HG02642 (cell line): ENCODE results near the gene CAPN14.

Experiments used
- ATAC-seq: cut with Tn5 transposase; IDR thresholded peaks from one replicate; pipeline ENCODE4 v1.9.1; 2021; ENCODE audit warnings: mild to moderate bottlenecking; ENCODE audit not compliant: unreplicated experiment, poor library complexity

The CAPN14 gene

GRCh38 chr2:31227711-31228125 lies 10.4 kb upstream of the CAPN14 start:
- ATAC-seq = no peak

- no peak for ATAC-seq
These were observed 9.8 kb upstream of the CAPN14 start for GRCh38 chr2:31227110-31227509.

DNA sequence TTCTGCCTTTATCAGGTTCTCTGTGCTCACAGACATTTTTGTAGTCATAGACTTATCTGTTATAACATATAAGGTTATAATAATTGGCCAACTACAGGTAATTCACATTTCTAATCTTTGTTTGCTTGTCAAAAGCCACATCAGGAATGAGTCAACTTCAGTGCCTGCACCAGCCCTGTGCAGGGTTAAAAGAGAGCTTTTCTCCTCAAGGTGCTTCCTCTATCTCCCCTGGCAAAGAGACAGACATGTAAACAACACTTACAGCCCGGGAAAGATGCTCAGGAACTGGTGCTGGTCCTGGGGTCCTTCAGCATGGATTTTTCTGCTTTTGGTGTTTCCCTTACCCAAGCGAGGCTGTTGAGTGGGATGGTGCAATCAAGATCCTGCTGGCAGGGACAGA lies 9.0 kb upstream of the CAPN14 start:
- no peak for ATAC-seq

GRCh38 chr2:31223749-31224148 lies 6.4 kb upstream of the CAPN14 start:
- no peak for ATAC-seq

- no peak for ATAC-seq
These were observed 5.7 kb upstream of the CAPN14 start for GRCh38 chr2:31223026-31223425.

DNA sequence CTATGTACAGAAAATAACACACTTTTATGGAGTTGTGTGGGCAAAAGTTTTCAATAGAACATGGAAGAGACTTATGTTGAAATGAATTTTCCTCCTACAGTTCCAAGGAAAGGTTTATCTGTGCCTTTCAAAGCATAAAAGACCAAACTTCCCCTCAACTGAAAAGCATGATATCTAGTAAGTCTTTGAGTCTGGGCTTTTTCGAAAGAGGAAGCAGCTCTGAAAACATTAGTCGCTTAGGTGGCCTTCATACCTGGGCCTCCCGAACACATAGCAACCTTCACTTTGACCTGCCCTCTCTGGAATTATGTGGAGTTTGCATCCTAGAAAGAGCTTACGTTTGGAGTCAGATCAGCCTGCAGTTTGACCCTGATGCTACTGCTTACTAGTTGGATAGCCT lies 4.8 kb upstream of the CAPN14 start:
- no peak for ATAC-seq

- no peak for ATAC-seq
These were observed 4.2 kb upstream of the CAPN14 start for GRCh38 chr2:31221544-31221943.

DNA sequence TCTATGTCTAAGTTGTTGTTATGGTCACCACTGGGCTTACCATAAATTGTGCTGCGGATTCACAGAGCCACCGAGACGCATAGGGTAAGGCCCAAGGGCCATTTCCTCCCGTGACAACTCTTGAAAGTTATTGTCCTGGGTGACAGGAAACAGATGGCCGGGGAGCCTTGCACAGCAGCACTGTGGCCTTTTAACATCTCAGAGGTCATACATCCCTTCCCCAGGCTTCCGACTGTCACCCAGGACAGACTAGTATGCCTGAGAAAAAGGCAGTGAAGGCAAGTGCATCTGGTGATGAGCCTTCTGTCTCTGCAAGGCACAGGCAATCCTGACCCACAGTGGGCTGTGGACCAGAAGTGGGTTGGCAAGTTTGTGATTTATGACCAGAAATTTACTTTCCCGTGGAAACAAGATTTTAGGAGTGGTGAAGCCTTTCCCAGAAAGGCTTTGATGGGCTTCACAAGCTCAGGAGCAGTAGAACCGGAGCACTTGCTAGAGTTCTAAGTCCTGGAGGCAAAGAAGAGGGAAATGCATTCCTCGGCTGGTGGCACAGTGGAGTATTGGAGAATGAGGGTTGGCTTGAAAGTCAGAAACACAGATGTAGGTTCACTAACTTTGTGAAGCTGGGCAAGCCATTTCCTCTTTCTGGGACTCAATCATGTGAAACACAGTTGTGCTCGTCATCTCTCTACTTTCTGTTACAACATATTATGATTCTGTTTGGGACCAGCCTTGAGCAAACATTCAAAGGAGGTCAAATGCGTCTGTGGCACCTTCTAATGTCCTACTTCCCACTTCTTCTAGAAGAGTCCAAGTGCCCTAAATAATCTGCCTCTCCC lies 2.0 kb upstream of the CAPN14 start:
- peak; percentile 80 for ATAC-seq

- ATAC-seq = peak; percentile 49
These were observed 581 bp downstream of the CAPN14 start for GRCh38 chr2:31216734-31217133.

GRCh38 chr2:31214444-31214915 lies 2.8 kb downstream of the CAPN14 start:
- ATAC-seq = no peak

GRCh38 chr2:31213601-31214443 lies 3.5 kb downstream of the CAPN14 start:
- ATAC-seq = no peak

GRCh38 chr2:31212659-31213600 lies 4.4 kb downstream of the CAPN14 start:
- no peak for ATAC-seq

DNA sequence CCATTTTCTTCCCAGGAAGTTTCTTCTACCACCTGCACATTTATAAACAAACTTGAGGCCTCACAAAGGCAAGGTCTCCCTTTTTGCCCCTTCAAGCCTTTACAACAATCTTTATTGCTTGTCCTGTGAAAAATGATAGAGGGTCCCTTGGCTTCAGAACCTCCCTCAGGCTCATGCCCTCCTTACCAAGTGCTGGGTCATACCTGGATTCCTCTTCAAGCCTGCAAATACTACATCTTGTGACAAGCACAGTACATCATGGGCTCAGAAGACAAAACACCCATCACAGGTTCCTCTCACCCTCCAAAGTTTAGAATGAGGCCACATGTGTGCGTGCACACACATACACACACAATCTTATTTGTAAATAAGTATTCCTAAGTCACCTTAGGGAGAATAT lies 9.1 kb downstream of the CAPN14 start:
- no peak for ATAC-seq

DNA sequence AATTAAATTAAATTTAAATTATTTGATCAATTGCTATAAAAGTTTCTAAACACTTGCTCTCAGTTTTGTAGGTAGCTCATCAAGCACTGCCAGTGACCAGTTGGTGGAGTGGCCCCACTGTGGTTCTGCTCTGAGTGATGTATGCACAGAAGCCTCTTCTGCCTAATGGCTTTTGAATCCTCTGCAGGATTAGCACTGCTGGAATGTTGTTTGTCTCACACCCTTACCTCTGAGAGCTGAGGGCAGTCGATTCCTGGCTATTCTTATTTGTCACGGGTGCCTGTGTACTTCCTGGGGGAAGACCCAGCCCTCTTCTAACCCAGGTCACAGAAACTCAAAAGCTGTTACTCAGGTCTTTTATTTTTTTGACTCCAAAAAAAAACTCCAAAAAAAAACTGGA lies 9.5 kb downstream of the CAPN14 start:
- no peak for ATAC-seq

DNA sequence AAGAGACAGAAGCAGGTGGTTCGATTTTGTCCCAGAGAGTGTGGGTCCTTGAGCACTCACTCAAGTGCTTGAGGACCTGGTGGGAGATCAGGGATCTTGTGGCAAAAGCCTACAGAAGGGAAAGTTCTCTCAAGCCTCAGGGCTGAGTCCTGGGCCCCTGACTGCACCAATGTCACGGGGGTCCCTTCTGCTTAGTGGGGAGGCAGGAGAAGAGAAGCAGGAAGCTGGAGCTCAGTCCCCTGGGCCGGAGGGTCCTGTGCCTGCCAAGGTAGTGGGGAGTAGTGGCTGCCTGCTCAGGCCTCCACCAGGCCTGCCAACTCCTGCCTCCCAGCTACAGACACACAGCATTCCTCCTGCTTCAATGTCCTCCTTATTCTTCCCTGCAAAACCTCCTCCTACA lies 11.7 kb downstream of the CAPN14 start:
- no peak for ATAC-seq

DNA sequence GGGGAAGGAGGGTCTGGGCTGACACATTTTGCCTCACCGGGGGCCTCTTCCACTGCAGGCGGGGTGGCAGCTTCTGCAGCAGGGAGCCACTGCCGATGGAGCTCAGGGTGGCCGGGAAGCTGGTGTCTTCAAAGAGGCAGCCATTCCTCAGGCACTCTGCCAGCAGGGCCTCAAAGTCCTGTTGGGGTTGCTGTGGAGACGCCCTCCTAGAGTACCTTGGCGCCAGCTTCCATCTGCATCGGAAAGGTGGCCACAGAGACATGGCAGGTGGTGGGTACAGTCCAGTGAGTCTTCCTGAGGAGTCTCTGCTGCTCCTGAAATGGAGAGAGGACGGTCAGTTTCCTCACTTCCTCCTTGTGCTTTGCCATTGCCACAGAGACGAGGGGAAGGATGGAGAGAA lies 12.1 kb downstream of the CAPN14 start:
- no peak for ATAC-seq

DNA sequence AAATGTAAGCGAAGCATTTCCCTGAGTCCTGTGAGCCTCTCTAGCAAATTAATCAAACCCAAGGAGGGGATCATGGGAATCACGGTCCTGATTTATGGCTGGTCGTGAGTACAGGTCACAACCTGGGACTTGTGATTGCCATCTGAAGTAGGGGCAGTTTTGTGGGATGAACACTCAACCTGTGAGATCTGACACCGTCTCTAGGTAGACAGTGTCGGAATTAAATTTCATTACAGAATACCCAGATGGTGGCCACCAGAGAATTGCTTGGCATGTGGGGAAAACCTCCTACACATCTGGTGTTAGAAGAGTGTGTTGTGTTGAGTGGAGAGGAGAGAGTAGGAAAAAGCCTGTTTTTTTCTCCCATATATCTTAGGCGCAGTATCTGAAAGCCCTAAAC lies 12.5 kb downstream of the CAPN14 start:
- no peak for ATAC-seq

- ATAC-seq = no peak
These were observed 13.4 kb downstream of the CAPN14 start for GRCh38 chr2:31203916-31204315.

DNA sequence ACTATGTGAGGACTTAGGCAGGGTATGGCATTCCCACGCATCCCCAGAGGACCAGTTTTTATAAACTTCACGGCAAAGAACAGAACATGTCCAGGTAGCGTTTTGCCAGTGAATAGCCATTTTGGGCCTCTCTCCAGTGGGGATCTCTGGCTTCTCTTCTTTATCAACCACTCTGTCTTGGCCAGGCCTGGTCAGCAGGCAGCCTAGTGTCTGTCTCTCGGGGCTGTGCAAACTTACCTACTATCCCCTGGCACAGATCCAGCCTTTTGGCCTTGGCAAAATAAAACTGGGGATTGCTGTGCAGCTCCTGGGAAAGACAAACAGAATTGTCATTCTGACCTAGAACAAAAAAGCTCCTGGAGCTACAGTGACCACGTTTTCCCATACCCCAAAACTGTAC lies 14.5 kb downstream of the CAPN14 start:
- ATAC-seq = no peak

- ATAC-seq = no peak
These were observed 15.3 kb downstream of the CAPN14 start for GRCh38 chr2:31202041-31202440.
